ENCODE measurements around the gene SLC25A34. TPM values are rescaled to one million over a fixed set of nuclear protein-coding genes. Genes with fewer than 3 reads are reported as not detected.

SLC25A34 gene
- total RNA-seq, 1 experiment from 2014 or later = 0.59 TPM

DNA sequence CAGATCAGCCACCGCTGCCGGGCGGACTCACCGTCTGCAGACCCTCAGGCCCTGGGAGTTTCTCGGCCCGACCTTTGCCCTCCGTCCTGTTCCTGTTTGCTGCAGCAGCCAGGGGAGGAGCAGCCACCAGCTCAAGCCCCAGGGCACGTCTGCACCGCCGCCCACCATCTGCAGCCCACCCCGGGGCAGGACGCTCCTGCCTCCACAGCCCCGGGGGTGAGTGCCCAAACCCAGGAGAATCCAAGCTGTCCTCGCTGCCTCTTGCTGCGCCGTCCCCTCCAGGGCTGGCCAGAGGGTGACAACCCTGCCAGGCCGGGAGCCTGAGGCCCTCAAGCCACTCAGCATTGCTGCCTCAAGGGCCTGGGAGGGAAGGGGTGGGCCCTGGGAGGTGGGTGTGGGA, 1.2 kb upstream of the SLC25A34 start:
- POLR2A ChIA-PET = no interaction called here
- no peaks in the 10 kb centered on the region for H3K9me3 ChIP-seq (ENCODE audit: control insufficient read depth in 1 of 2, insufficient read depth in 1 of 2, low read depth in 1 of 2, low read length in 2 of 2)
- no peak for DNase-seq (ENCODE audit: low read depth, low spot score)
- H3K27ac ChIP-seq (ENCODE audit: low read depth, low read length) = no peak overlapping the region
- no peaks in the 10 kb centered on the region for H4K20me1 ChIP-seq (ENCODE audit: insufficient read depth)
- no peak overlapping the region for H3K9ac ChIP-seq (ENCODE audit: low read length)
- H3K36me3 ChIP-seq (ENCODE audit: control insufficient read depth in 1 of 2, insufficient read depth in 2 of 2, low read length in 2 of 2) = peaks cover 0 to 5% of the 10 kb centered on the region in 2 experiments; a peak in 1 of 4 replicates
- H2AFZ ChIP-seq (ENCODE audit: low read depth, low read length, poor library complexity, severe bottlenecking) = no peak overlapping the region
- BruUV-seq (replicated peaks) = no TSS peak
- no peaks in the 10 kb centered on the region for H3K27me3 ChIP-seq (ENCODE audit: insufficient read depth, low read length)
- no peaks in the 10 kb centered on the region for H3K9me2 ChIP-seq (ENCODE audit: insufficient read depth)
- no peak overlapping the region for H3K4me3 ChIP-seq (replicated peaks in 1 of 2; ENCODE audit: low read depth in 1 of 2, low read length in 2 of 2)
- no peaks in the 10 kb centered on the region for H3K79me2 ChIP-seq (ENCODE audit: insufficient read depth, low read length)
- intact Hi-C loops (cut with micrococcal nuclease) = no loop called here
- no peak for ATAC-seq
- RAD21 ChIA-PET (ENCODE audit: low non-redundant PET in 1 of 2, low total read pairs in 2 of 2, uncharacterized antibody in 2 of 2, unreplicated experiment in 2 of 2) = no interaction called here
- TF ChIP-seq, protein P1, sequence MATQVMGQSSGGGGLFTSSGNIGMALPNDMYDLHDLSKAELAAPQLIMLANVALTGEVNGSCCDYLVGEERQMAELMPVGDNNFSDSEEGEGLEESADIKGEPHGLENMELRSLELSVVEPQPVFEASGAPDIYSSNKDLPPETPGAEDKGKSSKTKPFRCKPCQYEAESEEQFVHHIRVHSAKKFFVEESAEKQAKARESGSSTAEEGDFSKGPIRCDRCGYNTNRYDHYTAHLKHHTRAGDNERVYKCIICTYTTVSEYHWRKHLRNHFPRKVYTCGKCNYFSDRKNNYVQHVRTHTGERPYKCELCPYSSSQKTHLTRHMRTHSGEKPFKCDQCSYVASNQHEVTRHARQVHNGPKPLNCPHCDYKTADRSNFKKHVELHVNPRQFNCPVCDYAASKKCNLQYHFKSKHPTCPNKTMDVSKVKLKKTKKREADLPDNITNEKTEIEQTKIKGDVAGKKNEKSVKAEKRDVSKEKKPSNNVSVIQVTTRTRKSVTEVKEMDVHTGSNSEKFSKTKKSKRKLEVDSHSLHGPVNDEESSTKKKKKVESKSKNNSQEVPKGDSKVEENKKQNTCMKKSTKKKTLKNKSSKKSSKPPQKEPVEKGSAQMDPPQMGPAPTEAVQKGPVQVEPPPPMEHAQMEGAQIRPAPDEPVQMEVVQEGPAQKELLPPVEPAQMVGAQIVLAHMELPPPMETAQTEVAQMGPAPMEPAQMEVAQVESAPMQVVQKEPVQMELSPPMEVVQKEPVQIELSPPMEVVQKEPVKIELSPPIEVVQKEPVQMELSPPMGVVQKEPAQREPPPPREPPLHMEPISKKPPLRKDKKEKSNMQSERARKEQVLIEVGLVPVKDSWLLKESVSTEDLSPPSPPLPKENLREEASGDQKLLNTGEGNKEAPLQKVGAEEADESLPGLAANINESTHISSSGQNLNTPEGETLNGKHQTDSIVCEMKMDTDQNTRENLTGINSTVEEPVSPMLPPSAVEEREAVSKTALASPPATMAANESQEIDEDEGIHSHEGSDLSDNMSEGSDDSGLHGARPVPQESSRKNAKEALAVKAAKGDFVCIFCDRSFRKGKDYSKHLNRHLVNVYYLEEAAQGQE (IDR thresholded peaks at IDR 0.05; ENCODE audit: low read depth) = no peak
- TF ChIP-seq EZH2phosphoT487 (IDR thresholded peaks at IDR 0.05; ENCODE audit: borderline replicate concordance) = no peak
- TF ChIP-seq SP1 (IDR thresholded peaks at IDR 0.05; ENCODE audit: low read depth) = no peak
- no peak for TF ChIP-seq EZH2 (IDR thresholded peaks at IDR 0.05)
- no peak for TF ChIP-seq ELF1 (IDR thresholded peaks at IDR 0.05; ENCODE audit: borderline replicate concordance, low read depth)
- TF ChIP-seq, protein P2, sequence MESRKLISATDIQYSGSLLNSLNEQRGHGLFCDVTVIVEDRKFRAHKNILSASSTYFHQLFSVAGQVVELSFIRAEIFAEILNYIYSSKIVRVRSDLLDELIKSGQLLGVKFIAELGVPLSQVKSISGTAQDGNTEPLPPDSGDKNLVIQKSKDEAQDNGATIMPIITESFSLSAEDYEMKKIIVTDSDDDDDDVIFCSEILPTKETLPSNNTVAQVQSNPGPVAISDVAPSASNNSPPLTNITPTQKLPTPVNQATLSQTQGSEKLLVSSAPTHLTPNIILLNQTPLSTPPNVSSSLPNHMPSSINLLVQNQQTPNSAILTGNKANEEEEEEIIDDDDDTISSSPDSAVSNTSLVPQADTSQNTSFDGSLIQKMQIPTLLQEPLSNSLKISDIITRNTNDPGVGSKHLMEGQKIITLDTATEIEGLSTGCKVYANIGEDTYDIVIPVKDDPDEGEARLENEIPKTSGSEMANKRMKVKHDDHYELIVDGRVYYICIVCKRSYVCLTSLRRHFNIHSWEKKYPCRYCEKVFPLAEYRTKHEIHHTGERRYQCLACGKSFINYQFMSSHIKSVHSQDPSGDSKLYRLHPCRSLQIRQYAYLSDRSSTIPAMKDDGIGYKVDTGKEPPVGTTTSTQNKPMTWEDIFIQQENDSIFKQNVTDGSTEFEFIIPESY (IDR thresholded peaks at IDR 0.05; ENCODE audit: extremely low read depth, insufficient replicate concordance, low read length) = no peak
- no peak for TF ChIP-seq SRF (IDR thresholded peaks at IDR 0.05; ENCODE audit: low read depth)
- no peak for TF ChIP-seq JUND (IDR thresholded peaks at IDR 0.05)
- no peak for TF ChIP-seq ZNF274 (IDR thresholded peaks at IDR 0.05; ENCODE audit: low read depth, low read length)
- no peak overlapping the region for H3K4me2 ChIP-seq (ENCODE audit: low read length)
- peaks cover 0 to 3% of the 10 kb centered on the region in 2 experiments; a peak in 1 of 4 replicates for H3K4me1 ChIP-seq (ENCODE audit: control insufficient read depth in 1 of 2, insufficient read depth in 2 of 2, low read length in 2 of 2)
- CTCF ChIA-PET = no interaction called here

Measured in HCT116 (cell line).